Neural progenitor cell (in vitro differentiated cells): ENCODE measurements around the gene NFKBIA. TPM values are rescaled to one million over a fixed set of nuclear protein-coding genes. Genes with fewer than 3 reads are reported as not detected.
A peak's percentile ranks its signal among the peaks of the same experiment; 100 is the strongest.
"Not testable (repeated sequence)": the region's sequence is repeated elsewhere in the genome, so short reads cannot be mapped to it uniquely, and the experiment has no call there.

ENCODE experiments used
- DNase-seq: peaks from one replicate; pipeline ENCODE4 v3.0.0-alpha.2; 2016; ENCODE audit warnings: low spot score
- H2AFZ ChIP-seq: fragments of 200-600 bp; sonication (generic); replicated peaks from 2 replicates; pipeline ENCODE4 v1.6.1; 2016; ENCODE audit warnings: antibody characterized with exemption
- H3F3A ChIP-seq: fragments of 200-600 bp; sonication (generic); 2 replicates; pipeline ENCODE4 v1.6.1; 2016; ENCODE audit warnings: antibody characterized with exemption, low read depth
- H3K27ac ChIP-seq: fragments of 200-600 bp; sonication (generic); 2 replicates; pipeline ENCODE4 v1.5.1; 2016; ENCODE audit warnings: mild to moderate bottlenecking
- H3K27me3 ChIP-seq: fragments of 200-600 bp; sonication (generic); 2 replicates; pipeline ENCODE4 v1.6.1; 2016; ENCODE audit warnings: mild to moderate bottlenecking, moderate library complexity
- H3K36me3 ChIP-seq: fragments of 200-600 bp; sonication (generic); 2 replicates; pipeline ENCODE4 v1.5.1; 2016
- H3K4me1 ChIP-seq: fragments of 200-600 bp; sonication (generic); 2 replicates; pipeline ENCODE4 v1.6.1; 2016; ENCODE audit warnings: mixed run types
- H3K4me2 ChIP-seq: fragments of 200-600 bp; sonication (generic); 2 replicates; pipeline ENCODE4 v1.6.1; 2016
- H3K4me3 ChIP-seq: fragments of 200-600 bp; sonication (generic); 2 replicates; pipeline ENCODE4 v1.5.1; 2016
- H3K79me2 ChIP-seq: fragments of 200-600 bp; sonication (generic); 2 replicates; pipeline ENCODE4 v1.6.1; 2016; ENCODE audit warnings: low read depth
- H3K9ac ChIP-seq: fragments of 200-600 bp; sonication (generic); 2 replicates; pipeline ENCODE4 v1.6.1; 2016
- H3K9me3 ChIP-seq: fragments of 200-600 bp; sonication (generic); 2 replicates; pipeline ENCODE4 v1.5.1; 2016; ENCODE audit warnings: low read depth
- H4K20me1 ChIP-seq: fragments of 200-600 bp; sonication (generic); 2 replicates; pipeline ENCODE4 v1.6.1; 2016; ENCODE audit warnings: low read depth
- H3K27ac Mint-ChIP-seq: 3 replicates; pipeline ENCODE4 v1.8.0; 2021; ENCODE audit warnings: mixed read lengths
- H3K27me3 Mint-ChIP-seq: 2 replicates; pipeline ENCODE4 v1.8.0; 2022; ENCODE audit warnings: low read depth, mild to moderate bottlenecking, inconsistent platforms, moderate library complexity, mixed read lengths; ENCODE audit not compliant: insufficient read depth
- H3K36me3 Mint-ChIP-seq: 3 replicates; pipeline ENCODE4 v1.8.0; 2021; ENCODE audit warnings: mixed read lengths
- H3K4me1 Mint-ChIP-seq: 3 replicates; pipeline ENCODE4 v1.8.0; 2021; ENCODE audit warnings: mixed read lengths
- H3K4me3 Mint-ChIP-seq: 3 replicates; pipeline ENCODE4 v1.8.0; 2021; ENCODE audit warnings: mild to moderate bottlenecking, moderate library complexity, mixed read lengths
- H3K9me3 Mint-ChIP-seq: 3 replicates; pipeline ENCODE4 v1.8.0; 2020; ENCODE audit warnings: mixed read lengths
- EZH2 ChIP-seq: fragments of 200-600 bp; sonication (generic); IDR thresholded peaks from 2 replicates; pipeline ENCODE4 v1.6.1; 2017; ENCODE audit warnings: antibody characterized with exemption, mild to moderate bottlenecking, moderate library complexity
- EZH2phosphoT487 ChIP-seq: fragments of 200-600 bp; sonication (generic); IDR thresholded peaks from 2 replicates; pipeline ENCODE4 v1.6.1; 2017; ENCODE audit warnings: antibody characterized with exemption
- total RNA-seq: library from RNA; depleted of rRNA; stranded (reverse); fragments of >200 nt; gene quantifications from 2 replicates; pipeline ENCODE4 v1.2.3, GENCODE V29; 2015; ENCODE audit warnings: low replicate concordance
- TF ChIP-seq, protein P1 (sequence below): fragments of 200-600 bp; sonication (generic); IDR thresholded peaks from 2 replicates; pipeline ENCODE4 v1.5.1; 2017; ENCODE audit warnings: antibody characterized with exemption, mild to moderate bottlenecking

NFKBIA gene
- total RNA-seq, 1 donor from 2014 or later: 26.4 TPM

DNA sequence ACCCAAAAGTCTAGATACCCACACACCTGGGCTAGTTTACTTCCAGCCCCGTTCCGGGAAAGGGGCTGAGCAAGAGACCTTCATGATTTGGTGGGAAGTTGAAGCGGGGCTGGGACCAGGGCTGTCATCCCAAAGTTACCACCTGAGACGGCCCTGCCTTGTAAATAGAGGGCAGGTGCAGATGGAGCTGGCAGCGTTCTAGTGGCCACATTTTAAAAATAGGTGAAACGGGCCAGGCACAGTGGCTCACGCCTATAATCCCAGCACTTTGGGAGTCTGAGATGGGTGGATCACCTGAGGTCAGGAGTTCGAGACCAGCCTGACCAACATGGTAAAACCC, 43.4 kb downstream of the NFKBIA start:
- no peaks in the 10 kb centered on the region for H3K9me3 Mint-ChIP-seq
- Histone ChIP-seq H3K4me1 (no peaks in the 10 kb centered on the region), H3F3A (no peaks in the 10 kb centered on the region), H3K27me3 (no peaks in the 10 kb centered on the region), H3K9me3 (no peaks in the 10 kb centered on the region), H4K20me1 (no peaks in the 10 kb centered on the region), H3K36me3 (no peaks in the 10 kb centered on the region), H3K9ac (no peak overlapping the region), H3K27ac (no peak overlapping the region), H3K4me2 (no peak overlapping the region), H2AFZ (no peak overlapping the region), H3K79me2 (no peaks in the 10 kb centered on the region), H3K4me3 (no peak overlapping the region)
- no peaks in the 10 kb centered on the region for H3K36me3 Mint-ChIP-seq
- no peak overlapping the region for H3K27ac Mint-ChIP-seq
- H3K4me1 Mint-ChIP-seq: peaks cover 11% of the 10 kb centered on the region
- H3K27me3 Mint-ChIP-seq: peaks cover 2% of the 10 kb centered on the region
- H3K4me3 Mint-ChIP-seq: no peak overlapping the region
- no peak for DNase-seq
- TF ChIP-seq, protein P1, sequence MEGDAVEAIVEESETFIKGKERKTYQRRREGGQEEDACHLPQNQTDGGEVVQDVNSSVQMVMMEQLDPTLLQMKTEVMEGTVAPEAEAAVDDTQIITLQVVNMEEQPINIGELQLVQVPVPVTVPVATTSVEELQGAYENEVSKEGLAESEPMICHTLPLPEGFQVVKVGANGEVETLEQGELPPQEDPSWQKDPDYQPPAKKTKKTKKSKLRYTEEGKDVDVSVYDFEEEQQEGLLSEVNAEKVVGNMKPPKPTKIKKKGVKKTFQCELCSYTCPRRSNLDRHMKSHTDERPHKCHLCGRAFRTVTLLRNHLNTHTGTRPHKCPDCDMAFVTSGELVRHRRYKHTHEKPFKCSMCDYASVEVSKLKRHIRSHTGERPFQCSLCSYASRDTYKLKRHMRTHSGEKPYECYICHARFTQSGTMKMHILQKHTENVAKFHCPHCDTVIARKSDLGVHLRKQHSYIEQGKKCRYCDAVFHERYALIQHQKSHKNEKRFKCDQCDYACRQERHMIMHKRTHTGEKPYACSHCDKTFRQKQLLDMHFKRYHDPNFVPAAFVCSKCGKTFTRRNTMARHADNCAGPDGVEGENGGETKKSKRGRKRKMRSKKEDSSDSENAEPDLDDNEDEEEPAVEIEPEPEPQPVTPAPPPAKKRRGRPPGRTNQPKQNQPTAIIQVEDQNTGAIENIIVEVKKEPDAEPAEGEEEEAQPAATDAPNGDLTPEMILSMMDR: no peak
- TF ChIP-seq EZH2phosphoT487 (no peak), EZH2 (no peak)

GRCh38 chr14:35359655-35360054, 44.9 kb downstream of the NFKBIA start:
- H3K4me1 ChIP-seq, DNase-seq, H3K9me3 ChIP-seq, H3K9ac ChIP-seq, H3K4me3 ChIP-seq, H3K4me1 Mint-ChIP-seq, H4K20me1 ChIP-seq, H3K27ac ChIP-seq, H2AFZ ChIP-seq, H3K9me3 Mint-ChIP-seq, H3F3A ChIP-seq, H3K4me2 ChIP-seq, H3K36me3 Mint-ChIP-seq, H3K27me3 Mint-ChIP-seq, H3K4me3 Mint-ChIP-seq, H3K79me2 ChIP-seq, H3K27me3 ChIP-seq, H3K36me3 ChIP-seq: not testable (repeated sequence)
- peak overlapping the region; percentile 24 for H3K27ac Mint-ChIP-seq

GRCh38 chr14:35355981-35356841, 48.3 kb downstream of the NFKBIA start:
- Mint-ChIP-seq H3K4me1 (peaks cover 29% of the 10 kb centered on the region), H3K36me3 (no peaks in the 10 kb centered on the region), H3K27ac (peak overlapping the region; percentile 61), H3K9me3 (no peaks in the 10 kb centered on the region), H3K4me3 (no peak overlapping the region), H3K27me3 (peaks cover 2% of the 10 kb centered on the region)
- no peak overlapping the region for H2AFZ ChIP-seq
- H3K4me1 ChIP-seq: peaks cover 10% of the 10 kb centered on the region
- no peak overlapping the region for H3K27ac ChIP-seq
- no peak for DNase-seq
- H3F3A ChIP-seq: no peaks in the 10 kb centered on the region
- no peak overlapping the region for H3K9ac ChIP-seq
- no peaks in the 10 kb centered on the region for H4K20me1 ChIP-seq
- TF ChIP-seq, protein P1: no peak
- TF ChIP-seq EZH2phosphoT487 (no peak), EZH2 (no peak)
- H3K4me2 ChIP-seq: no peak overlapping the region
- no peaks in the 10 kb centered on the region for H3K27me3 ChIP-seq
- no peaks in the 10 kb centered on the region for H3K79me2 ChIP-seq
- H3K4me3 ChIP-seq: no peak overlapping the region
- H3K9me3 ChIP-seq: no peaks in the 10 kb centered on the region
- no peaks in the 10 kb centered on the region for H3K36me3 ChIP-seq

- H3K9me3 Mint-ChIP-seq, DNase-seq, H3K79me2 ChIP-seq, H3F3A ChIP-seq, H3K27ac ChIP-seq, H3K4me1 ChIP-seq, H3K27me3 Mint-ChIP-seq, H3K27ac Mint-ChIP-seq, H3K36me3 Mint-ChIP-seq, H3K4me2 ChIP-seq, H3K27me3 ChIP-seq, H3K9ac ChIP-seq, H4K20me1 ChIP-seq, H3K4me3 Mint-ChIP-seq, H2AFZ ChIP-seq, H3K9me3 ChIP-seq, H3K36me3 ChIP-seq, H3K4me3 ChIP-seq: not testable (repeated sequence)
- peaks cover 29% of the 10 kb centered on the region for H3K4me1 Mint-ChIP-seq
Measured at GRCh38 chr14:35355235-35355634, 49.3 kb downstream of the NFKBIA start.
